ENCODE results near the gene SPATA31D3. TPM values are rescaled to one million over a fixed set of nuclear protein-coding genes. Genes with fewer than 3 reads are reported as not detected.

SPATA31D3 gene
- polyA plus RNA-seq, 3 donors: not detected

DNA sequence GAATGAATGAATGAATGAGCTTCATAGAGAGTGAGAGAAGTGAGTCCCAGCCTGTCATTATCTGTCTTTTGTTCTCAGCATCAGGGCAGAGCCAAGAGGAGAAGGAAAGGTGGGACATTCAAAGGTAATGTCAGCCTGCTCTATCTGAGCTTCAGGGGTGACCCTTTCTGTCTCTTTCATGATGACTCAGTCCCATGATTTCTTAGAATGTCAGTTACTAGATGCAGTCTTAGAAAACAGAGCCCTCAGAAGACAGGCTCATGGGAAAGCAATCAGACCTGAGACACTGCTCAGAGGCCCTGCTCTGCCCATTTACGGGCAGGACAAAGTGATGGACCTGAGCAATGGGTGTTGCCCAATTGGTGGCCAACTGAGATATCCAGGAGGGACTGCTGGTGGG is 46.4 kb downstream of the SPATA31D3 start:
- TF ChIP-seq, protein P1, sequence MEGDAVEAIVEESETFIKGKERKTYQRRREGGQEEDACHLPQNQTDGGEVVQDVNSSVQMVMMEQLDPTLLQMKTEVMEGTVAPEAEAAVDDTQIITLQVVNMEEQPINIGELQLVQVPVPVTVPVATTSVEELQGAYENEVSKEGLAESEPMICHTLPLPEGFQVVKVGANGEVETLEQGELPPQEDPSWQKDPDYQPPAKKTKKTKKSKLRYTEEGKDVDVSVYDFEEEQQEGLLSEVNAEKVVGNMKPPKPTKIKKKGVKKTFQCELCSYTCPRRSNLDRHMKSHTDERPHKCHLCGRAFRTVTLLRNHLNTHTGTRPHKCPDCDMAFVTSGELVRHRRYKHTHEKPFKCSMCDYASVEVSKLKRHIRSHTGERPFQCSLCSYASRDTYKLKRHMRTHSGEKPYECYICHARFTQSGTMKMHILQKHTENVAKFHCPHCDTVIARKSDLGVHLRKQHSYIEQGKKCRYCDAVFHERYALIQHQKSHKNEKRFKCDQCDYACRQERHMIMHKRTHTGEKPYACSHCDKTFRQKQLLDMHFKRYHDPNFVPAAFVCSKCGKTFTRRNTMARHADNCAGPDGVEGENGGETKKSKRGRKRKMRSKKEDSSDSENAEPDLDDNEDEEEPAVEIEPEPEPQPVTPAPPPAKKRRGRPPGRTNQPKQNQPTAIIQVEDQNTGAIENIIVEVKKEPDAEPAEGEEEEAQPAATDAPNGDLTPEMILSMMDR (IDR thresholded peaks at IDR 0.05): no peak
- H3K79me2 ChIP-seq (ENCODE audit: insufficient read depth, low read length): no peaks in the 10 kb centered on the region
- no peaks in the 10 kb centered on the region for H3K36me3 ChIP-seq (replicated peaks in 1 of 2; ENCODE audit: control insufficient read depth in 1 of 2, insufficient read depth in 2 of 2, low read length in 2 of 2)
- no peak for DNase-seq
- Mint-ChIP-seq H3K9me3 (peaks cover 14 to 29% (median 21%) of the 10 kb centered on the region in 7 donors), H3K27me3 (ENCODE audit: low read depth in 3 of 3) (peaks cover 0 to 2% (median 0%) of the 10 kb centered on the region in 3 donors), H3K4me3 (no peak overlapping the region), H3K27ac (no peak overlapping the region), H3K4me1 (no peaks in the 10 kb centered on the region), H3K36me3 (no peaks in the 10 kb centered on the region)
- no peaks in the 10 kb centered on the region for H3K27me3 ChIP-seq (ENCODE audit: control insufficient read depth in 2 of 2, insufficient read depth in 2 of 2, low read length in 2 of 2)
- H3K4me3 ChIP-seq (replicated peaks in 1 of 3; ENCODE audit: low read depth in 2 of 3, low read length in 3 of 3): no peak overlapping the region
- H3K27ac ChIP-seq (ENCODE audit: low read depth in 1 of 2, low read length in 2 of 2): no peak overlapping the region
- H3K9ac ChIP-seq (ENCODE audit: insufficient read depth, low read length, poor library complexity, severe bottlenecking): no peak overlapping the region
- no peak overlapping the region for H3K4me2 ChIP-seq (replicated peaks; ENCODE audit: extremely low read depth, low read length, poor library complexity, severe bottlenecking)
- WGBS (ENCODE audit: insufficient coverage): 93% methylated on average over 1 of the region's 1 CpG
- no peak overlapping the region for H2AFZ ChIP-seq (ENCODE audit: insufficient read depth, low read depth, low read length, poor library complexity, severe bottlenecking)
- intact Hi-C loops (cut with micrococcal nuclease): no loop called here
- peaks cover 23 to 32% of the 10 kb centered on the region in 2 donors for H3K9me3 ChIP-seq (replicated peaks in 1 of 2; ENCODE audit: control insufficient read depth in 1 of 2, insufficient read depth in 1 of 2, low read length in 2 of 2)
- no peaks in the 10 kb centered on the region for H4K20me1 ChIP-seq (ENCODE audit: insufficient read depth, low read length)
- H3K4me1 ChIP-seq (ENCODE audit: control insufficient read depth in 1 of 2, insufficient read depth in 2 of 2, low read length in 2 of 2): no peaks in the 10 kb centered on the region

GRCh38 chr9:81993656-81994055 is 50.4 kb downstream of the SPATA31D3 start:
- Mint-ChIP-seq H3K9me3 (peaks cover 15 to 32% (median 23%) of the 10 kb centered on the region in 7 donors), H3K4me3 (no peak overlapping the region), H3K36me3 (no peaks in the 10 kb centered on the region), H3K27ac (no peak overlapping the region), H3K27me3 (ENCODE audit: low read depth in 3 of 3) (no peaks in the 10 kb centered on the region), H3K4me1 (no peaks in the 10 kb centered on the region)
- Histone ChIP-seq H2AFZ (ENCODE audit: insufficient read depth, low read depth, low read length, poor library complexity, severe bottlenecking) (no peak overlapping the region), H3K79me2 (ENCODE audit: insufficient read depth, low read length) (no peaks in the 10 kb centered on the region), H4K20me1 (ENCODE audit: insufficient read depth, low read length) (no peaks in the 10 kb centered on the region), H3K9me3 (replicated peaks in 1 of 2; ENCODE audit: control insufficient read depth in 1 of 2, insufficient read depth in 1 of 2, low read length in 2 of 2) (peaks cover 23 to 32% of the 10 kb centered on the region in 2 donors), H3K9ac (ENCODE audit: insufficient read depth, low read length, poor library complexity, severe bottlenecking) (no peak overlapping the region), H3K36me3 (replicated peaks in 1 of 2; ENCODE audit: control insufficient read depth in 1 of 2, insufficient read depth in 2 of 2, low read length in 2 of 2) (no peaks in the 10 kb centered on the region), H3K4me2 (replicated peaks; ENCODE audit: extremely low read depth, low read length, poor library complexity, severe bottlenecking) (no peak overlapping the region), H3K27ac (ENCODE audit: low read depth in 1 of 2, low read length in 2 of 2) (no peak overlapping the region), H3K27me3 (ENCODE audit: control insufficient read depth in 2 of 2, insufficient read depth in 2 of 2, low read length in 2 of 2) (no peaks in the 10 kb centered on the region), H3K4me3 (replicated peaks in 1 of 3; ENCODE audit: low read depth in 2 of 3, low read length in 3 of 3) (no peak overlapping the region), H3K4me1 (ENCODE audit: control insufficient read depth in 1 of 2, insufficient read depth in 2 of 2, low read length in 2 of 2) (no peaks in the 10 kb centered on the region)
- TF ChIP-seq, protein P1 (IDR thresholded peaks at IDR 0.05): no peak
- intact Hi-C loops (cut with micrococcal nuclease): no loop called here
- DNase-seq: no peak
- 91% methylated on average over 5 of the region's 5 CpGs for WGBS (ENCODE audit: insufficient coverage)

Other genes with a start within 250 kb of the SPATA31D3 start
- not detected for gene SPATA31D4, start 15.1 kb upstream of the SPATA31D3 start, polyA plus RNA-seq
- gene SPATA31D1, start 45.3 kb downstream of the SPATA31D3 start, polyA plus RNA-seq: not detected